Testis (tissue), 2 donors: ENCODE measurements around the gene IL18BP.

Experiments
- CTCF ChIP-seq, 3 experiments: fragments of 450-650 bp in 2 of 3; fragments of 200-600 bp in 1 of 3; sonication (generic) in 1 of 3; IDR thresholded peaks; one replicate each; pipeline ENCODE4 v1.5.1; 2016 to 2019; ENCODE audit warnings: antibody characterized with exemption in 3 of 3, mild to moderate bottlenecking in 2 of 3, moderate library complexity in 1 of 3
- POLR2A ChIP-seq: fragments of 450-650 bp; IDR thresholded peaks from one replicate; pipeline ENCODE4 v1.6.1; 2017; ENCODE audit warnings: antibody characterized with exemption, mild to moderate bottlenecking, moderate library complexity

DNA sequence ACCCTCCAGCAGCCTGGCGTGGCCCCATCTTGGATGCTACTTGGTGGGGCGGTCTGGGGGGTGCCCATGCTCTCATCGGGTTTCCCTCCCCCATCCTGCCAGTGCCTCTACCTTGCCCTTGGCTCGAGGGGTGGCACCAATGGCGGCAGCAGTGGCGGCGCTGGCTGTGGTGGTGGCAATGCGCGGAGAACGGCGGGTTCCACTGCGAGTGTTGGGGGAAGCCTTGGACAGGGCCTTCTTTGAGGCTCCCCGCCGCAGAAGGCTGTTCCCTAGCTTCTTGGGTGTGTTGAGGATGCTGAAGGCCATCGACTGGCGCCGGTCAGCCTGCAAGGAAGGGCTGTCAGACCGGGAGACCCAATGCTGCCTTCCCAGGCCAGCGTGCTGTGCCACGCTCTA, 5.1 kb downstream of the IL18BP start:
- TF ChIP-seq POLR2A = no peak
- TF ChIP-seq CTCF (IDR thresholded peaks at IDR 0.05) = no peak
